Measurements from ENCODE around the gene FAM117B. TPM values are rescaled to one million over a fixed set of nuclear protein-coding genes. Genes with fewer than 3 reads are reported as not detected.
A peak's percentile ranks its signal among the peaks of the same experiment; 100 is the strongest.

FAM117B gene
- total RNA-seq, 1 donor from 2014 or later: 7.1 TPM

GRCh38 chr2:202750763-202751427, 116.1 kb downstream of the FAM117B start:
- no peak for TF ChIP-seq CTCF (conservative IDR thresholded peaks at IDR 0.05; ENCODE audit: low read depth, low read length)
- DNase-seq (ENCODE audit: low read depth): no peak
- H3K4me3 ChIP-seq (ENCODE audit: low read depth, low read length): no peak overlapping the region

- no peak for DNase-seq (ENCODE audit: low read depth)
- TF ChIP-seq CTCF (conservative IDR thresholded peaks at IDR 0.05; ENCODE audit: low read depth, low read length): no peak
- H3K4me3 ChIP-seq (ENCODE audit: low read depth, low read length): no peak overlapping the region
Measured at GRCh38 chr2:202752071-202752470, 117.3 kb downstream of the FAM117B start.

- DNase-seq (ENCODE audit: low read depth): no peak
- no peak overlapping the region for H3K4me3 ChIP-seq (ENCODE audit: low read depth, low read length)
- no peak for TF ChIP-seq CTCF (conservative IDR thresholded peaks at IDR 0.05; ENCODE audit: low read depth, low read length)
Measured at GRCh38 chr2:202754936-202755335, 120.2 kb downstream of the FAM117B start.

- no peak overlapping the region for H3K4me3 ChIP-seq (ENCODE audit: low read depth, low read length)
- DNase-seq (ENCODE audit: low read depth): no peak
- no peak for TF ChIP-seq CTCF (conservative IDR thresholded peaks at IDR 0.05; ENCODE audit: low read depth, low read length)
Measured at GRCh38 chr2:202756598-202756997, 121.8 kb downstream of the FAM117B start.

GRCh38 chr2:202757339-202757738, 122.6 kb downstream of the FAM117B start:
- DNase-seq (ENCODE audit: low read depth): no peak
- no peak overlapping the region for H3K4me3 ChIP-seq (ENCODE audit: low read depth, low read length)
- TF ChIP-seq CTCF (conservative IDR thresholded peaks at IDR 0.05; ENCODE audit: low read depth, low read length): no peak

GRCh38 chr2:202758128-202758527, 123.4 kb downstream of the FAM117B start:
- DNase-seq (ENCODE audit: low read depth): no peak
- TF ChIP-seq CTCF (conservative IDR thresholded peaks at IDR 0.05; ENCODE audit: low read depth, low read length): no peak
- H3K4me3 ChIP-seq (ENCODE audit: low read depth, low read length): no peak overlapping the region

GRCh38 chr2:202758604-202759003, 123.8 kb downstream of the FAM117B start:
- no peak overlapping the region for H3K4me3 ChIP-seq (ENCODE audit: low read depth, low read length)
- TF ChIP-seq CTCF (conservative IDR thresholded peaks at IDR 0.05; ENCODE audit: low read depth, low read length): no peak
- peak; percentile 26 for DNase-seq (ENCODE audit: low read depth)
